Mucosa of stomach (tissue), 1 donor: ENCODE data around the gene CYP27B1.
"Not testable (repeated sequence)": the region's sequence is repeated elsewhere in the genome, so short reads cannot be mapped to it uniquely, and the experiment has no call there.

ENCODE experiments used
- H3K27me3 ChIP-seq: one replicate; pipeline ENCODE4 v1.7.0; 2013; ENCODE audit warnings: mild to moderate bottlenecking, low read length; ENCODE audit not compliant: control insufficient read depth, insufficient read depth
- H3K36me3 ChIP-seq: one replicate; pipeline ENCODE4 v1.7.0; 2013; ENCODE audit warnings: low read length; ENCODE audit not compliant: control insufficient read depth, insufficient read depth
- H3K4me1 ChIP-seq: one replicate; pipeline ENCODE4 v1.7.0; 2013; ENCODE audit warnings: mild to moderate bottlenecking, low read length; ENCODE audit not compliant: control insufficient read depth, insufficient read depth
- H3K4me3 ChIP-seq: one replicate; pipeline ENCODE4 v1.7.0; 2013; ENCODE audit warnings: low read length
- H3K9ac ChIP-seq: one replicate; pipeline ENCODE4 v1.7.0; 2013; ENCODE audit warnings: mild to moderate bottlenecking, low read length, moderate library complexity
- H3K9me3 ChIP-seq: one replicate; pipeline ENCODE4 v1.7.0; 2013; ENCODE audit warnings: mild to moderate bottlenecking, low read length, moderate library complexity; ENCODE audit not compliant: control insufficient read depth
- donor health status: Pancreatic carcinoma.

Gene CYP27B1

GRCh38 chr12:57782243-57782607 is 15.3 kb upstream of the CYP27B1 start:
- Histone ChIP-seq H3K9ac (no peak overlapping the region), H3K36me3 (no peaks in the 10 kb centered on the region), H3K4me1 (peaks cover 4% of the 10 kb centered on the region), H3K9me3 (no peaks in the 10 kb centered on the region), H3K27me3 (no peaks in the 10 kb centered on the region), H3K4me3 (peak overlapping the region; percentile 83)

- no peak overlapping the region for H3K9ac ChIP-seq
- no peaks in the 10 kb centered on the region for H3K9me3 ChIP-seq
- H3K27me3 ChIP-seq, result no peaks in the 10 kb centered on the region
- H3K4me1 ChIP-seq, result peaks cover 4% of the 10 kb centered on the region
- H3K36me3 ChIP-seq, result no peaks in the 10 kb centered on the region
- H3K4me3 ChIP-seq, result no peak overlapping the region
Observed at GRCh38 chr12:57781801-57782200, 14.9 kb upstream of the CYP27B1 start.

- Histone ChIP-seq H3K36me3 (no peaks in the 10 kb centered on the region), H3K4me1 (peaks cover 4% of the 10 kb centered on the region), H3K9me3 (no peaks in the 10 kb centered on the region), H3K4me3 (no peak overlapping the region), H3K27me3 (no peaks in the 10 kb centered on the region), H3K9ac (no peak overlapping the region)
Observed at GRCh38 chr12:57781244-57781643, 14.4 kb upstream of the CYP27B1 start.

GRCh38 chr12:57780284-57780897 is 13.5 kb upstream of the CYP27B1 start:
- Histone ChIP-seq H3K9ac (no peak overlapping the region), H3K4me3 (no peak overlapping the region), H3K36me3 (no peaks in the 10 kb centered on the region), H3K27me3 (no peaks in the 10 kb centered on the region), H3K4me1 (peaks cover 4% of the 10 kb centered on the region), H3K9me3 (no peaks in the 10 kb centered on the region)

- Histone ChIP-seq H3K9me3 (no peaks in the 10 kb centered on the region), H3K9ac (no peak overlapping the region), H3K4me1 (peaks cover 4% of the 10 kb centered on the region), H3K4me3 (no peak overlapping the region), H3K27me3 (no peaks in the 10 kb centered on the region), H3K36me3 (no peaks in the 10 kb centered on the region)
Observed at GRCh38 chr12:57779736-57780135, 12.9 kb upstream of the CYP27B1 start.

GRCh38 chr12:57777911-57778310 is 11.0 kb upstream of the CYP27B1 start:
- H3K4me3 ChIP-seq, result no peak overlapping the region
- H3K9me3 ChIP-seq, result no peaks in the 10 kb centered on the region
- no peaks in the 10 kb centered on the region for H3K27me3 ChIP-seq
- H3K4me1 ChIP-seq, result peaks cover 9% of the 10 kb centered on the region
- H3K36me3 ChIP-seq, result no peaks in the 10 kb centered on the region
- no peak overlapping the region for H3K9ac ChIP-seq

GRCh38 chr12:57777367-57777766 is 10.5 kb upstream of the CYP27B1 start:
- Histone ChIP-seq H3K4me1 (peaks cover 11% of the 10 kb centered on the region), H3K27me3 (no peaks in the 10 kb centered on the region), H3K4me3 (no peak overlapping the region), H3K36me3 (no peaks in the 10 kb centered on the region), H3K9me3 (no peaks in the 10 kb centered on the region), H3K9ac (no peak overlapping the region)

- Histone ChIP-seq H3K9me3 (no peaks in the 10 kb centered on the region), H3K36me3 (no peaks in the 10 kb centered on the region), H3K4me3 (no peak overlapping the region), H3K9ac (no peak overlapping the region), H3K27me3 (no peaks in the 10 kb centered on the region), H3K4me1 (peaks cover 7% of the 10 kb centered on the region)
Observed at GRCh38 chr12:57776247-57776587, 9.3 kb upstream of the CYP27B1 start.

- H3K27me3 ChIP-seq, result no peaks in the 10 kb centered on the region
Observed at GRCh38 chr12:57775563-57776246, 8.8 kb upstream of the CYP27B1 start.

GRCh38 chr12:57775044-57775443 is 8.2 kb upstream of the CYP27B1 start:
- H3K9me3 ChIP-seq, result no peaks in the 10 kb centered on the region
- peaks cover 7% of the 10 kb centered on the region for H3K4me1 ChIP-seq
- no peak overlapping the region for H3K9ac ChIP-seq
- H3K4me3 ChIP-seq, result no peak overlapping the region
- H3K36me3 ChIP-seq, result no peaks in the 10 kb centered on the region
- no peaks in the 10 kb centered on the region for H3K27me3 ChIP-seq

More at GRCh38 chr12:57775563-57776246, 8.8 kb upstream of the CYP27B1 start:
- no peaks in the 10 kb centered on the region for H3K9me3 ChIP-seq
- no peak overlapping the region for H3K4me3 ChIP-seq
- peaks cover 7% of the 10 kb centered on the region for H3K4me1 ChIP-seq
- no peak overlapping the region for H3K9ac ChIP-seq
- H3K36me3 ChIP-seq, result no peaks in the 10 kb centered on the region

- H3K27me3 ChIP-seq, H3K4me1 ChIP-seq, H3K36me3 ChIP-seq, H3K9ac ChIP-seq, H3K4me3 ChIP-seq, H3K9me3 ChIP-seq: not testable (repeated sequence)
Observed at GRCh38 chr12:57774634-57775033, 7.8 kb upstream of the CYP27B1 start.

- peak within 1 kb of the TSS; percentile 87 for H3K9ac ChIP-seq
Observed at GRCh38 chr12:57772429-57773322, 5.8 kb upstream of the CYP27B1 start, which contains the start of gene EEF1AKMT3. Gene EEF1AKMT3, plus strand, starts transcription at chr12:57772614. Its CDS starts 111 bp downstream, at chr12:57772725.

More at GRCh38 chr12:57772429-57773322, 5.8 kb upstream of the CYP27B1 start, which contains the start of gene EEF1AKMT3:
- H3K9me3 ChIP-seq, result no peaks in the 10 kb centered on the region
- H3K27me3 ChIP-seq, result no peaks in the 10 kb centered on the region
- H3K4me3 ChIP-seq, result peak within 1 kb of the TSS; percentile 90
- H3K4me1 ChIP-seq, result peaks cover 7% of the 10 kb centered on the region
- H3K36me3 ChIP-seq, result no peaks in the 10 kb centered on the region
